A673 (cell line): ENCODE results near the gene HIPK3. TPM values are rescaled to one million over a fixed set of nuclear protein-coding genes. Genes with fewer than 3 reads are reported as not detected.

Experiments used
- BruUV-seq: library from RNA; stranded (reverse); fragments of 400-500 nt; replicated peaks from 2 replicates; lab custom pipeline; 2021; lab: Mats Ljungman, UMichigan
- CTCF ChIA-PET: fragments of 300-600 bp; sonication (Branson Sonifier 250); formaldehyde crosslinking; loops from one replicate; lab custom pipeline; 2022; ENCODE audit warnings: antibody characterized with exemption; lab: Charles Lee
- POLR2A ChIA-PET: fragments of 300-600 bp; sonication (Branson Sonifier 250); formaldehyde crosslinking; loops from one replicate; lab custom pipeline; 2022; ENCODE audit warnings: antibody characterized with exemption; ENCODE audit not compliant: low non-redundant PET; lab: Charles Lee
- DNase-seq: peaks from one replicate; pipeline ENCODE4 v3.0.0-alpha.2; 2015; ENCODE audit warnings: low spot score
- H3K27ac ChIP-seq: fragments of 200-600 bp; sonication (generic); 2 replicates; pipeline ENCODE4 v1.5.1; 2016; ENCODE audit warnings: mixed run types, low read depth, mild to moderate bottlenecking, mixed read lengths, antibody characterized with exemption, low read length; ENCODE audit not compliant: poor library complexity, severe bottlenecking
- H3K27me3 ChIP-seq: fragments of 200-600 bp; sonication (generic); replicated peaks from 2 replicates; pipeline ENCODE4 v1.6.1; 2017; ENCODE audit warnings: mixed run types, low read depth, mild to moderate bottlenecking, mixed read lengths, antibody characterized with exemption, low read length; ENCODE audit not compliant: insufficient read depth, poor library complexity
- H3K36me3 ChIP-seq: fragments of 200-600 bp; sonication (generic); 2 replicates; pipeline ENCODE4 v1.6.1; 2016; ENCODE audit warnings: mixed run types, mild to moderate bottlenecking, mixed read lengths, antibody characterized with exemption, low read length; ENCODE audit not compliant: insufficient read depth, poor library complexity, severe bottlenecking
- H3K4me1 ChIP-seq: fragments of 200-600 bp; sonication (generic); 2 replicates; pipeline ENCODE4 v1.6.1; 2017; ENCODE audit warnings: mixed run types, mild to moderate bottlenecking, mixed read lengths, antibody characterized with exemption, low read length; ENCODE audit not compliant: insufficient read depth, poor library complexity, severe bottlenecking
- H3K4me3 ChIP-seq: fragments of 200-600 bp; sonication (generic); 2 replicates; pipeline ENCODE4 v1.5.1; 2016; ENCODE audit warnings: low read depth, mixed run types, mild to moderate bottlenecking, mixed read lengths, low read length; ENCODE audit not compliant: poor library complexity, severe bottlenecking
- H3K9me3 ChIP-seq: fragments of 200-600 bp; sonication (generic); 2 replicates; pipeline ENCODE4 v1.6.1; 2016; ENCODE audit warnings: mixed run types, low read depth, mild to moderate bottlenecking, mixed read lengths, antibody characterized with exemption, low read length; ENCODE audit not compliant: poor library complexity, severe bottlenecking
- EZH2 ChIP-seq: fragments of 200-600 bp; sonication (generic); IDR thresholded peaks from 2 replicates; pipeline ENCODE4 v1.6.1; 2017; ENCODE audit warnings: borderline replicate concordance, low read depth, mild to moderate bottlenecking, mixed read lengths, antibody characterized with exemption, low read length; ENCODE audit not compliant: poor library complexity, severe bottlenecking
- intact Hi-C: fragments of 100-400 bp; cut with micrococcal nuclease; formaldehyde crosslinking; loops from one replicate; pipeline ENCODE4 v1.10.0; 2022; ENCODE audit not compliant: unreplicated experiment
- total RNA-seq: library from RNA; stranded (reverse); gene quantifications from 2 replicates; pipeline ENCODE4 v1.2.3, GENCODE V29; 2021
- TF ChIP-seq, protein P1 (sequence below): fragments of 300-800, 200-600 bp; sonication (generic); conservative IDR thresholded peaks from 2 replicates; pipeline ENCODE4 v1.5.1; 2017; ENCODE audit warnings: low read depth, mild to moderate bottlenecking, antibody characterized with exemption, low read length, moderate library complexity, mixed read lengths

Gene HIPK3
- total RNA-seq, 1 experiment from 2014 or later: 86.7 TPM

DNA sequence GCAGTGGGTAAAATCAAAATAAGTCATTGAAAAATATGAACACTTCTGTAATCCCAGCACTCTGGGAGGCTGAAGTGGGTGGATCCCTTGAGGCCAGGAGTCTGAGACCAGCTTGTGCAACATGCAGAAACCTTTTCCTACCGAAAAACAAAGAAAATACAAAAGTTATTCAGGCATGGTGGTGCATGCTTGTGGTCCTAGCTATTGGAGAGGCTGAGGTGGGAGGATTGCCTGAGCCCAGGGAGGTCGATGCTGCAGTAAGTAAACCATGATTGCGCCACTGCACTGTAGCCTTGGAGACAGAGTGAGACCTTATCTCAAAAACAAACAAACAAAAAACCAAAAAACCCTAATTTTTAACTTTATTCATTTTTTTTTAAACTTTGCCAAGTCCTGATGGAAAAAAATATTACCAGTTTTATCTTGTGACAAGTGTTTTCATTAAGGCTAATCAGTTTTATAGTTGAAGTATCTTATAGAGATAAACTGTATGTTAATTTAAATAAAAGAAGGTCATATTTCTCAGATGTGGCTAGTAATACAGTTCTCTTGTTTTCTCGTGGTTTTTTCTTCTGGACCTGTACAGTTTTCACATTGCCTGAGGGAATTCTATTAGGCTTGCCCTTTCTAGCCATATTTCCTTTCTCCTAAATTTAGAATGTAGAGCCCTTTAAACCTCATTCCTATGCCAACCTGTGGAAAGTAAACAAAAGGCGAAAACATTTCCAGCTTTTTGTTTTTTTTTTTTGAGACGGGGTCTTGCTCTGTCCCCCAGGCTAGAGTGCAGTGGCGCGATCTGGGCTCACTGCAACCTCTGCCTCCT, 9.4 kb downstream of the HIPK3 start:
- H3K27me3 ChIP-seq: no peaks in the 10 kb centered on the region
- BruUV-seq: no TSS peak
- H3K9me3 ChIP-seq: no peaks in the 10 kb centered on the region
- ChIA-PET CTCF (no interaction called here), POLR2A (no interaction called here)
- intact Hi-C loops: no loop called here
- H3K4me1 ChIP-seq: peaks cover 28% of the 10 kb centered on the region
- no peak overlapping the region for H3K4me3 ChIP-seq
- no peaks in the 10 kb centered on the region for H3K36me3 ChIP-seq
- TF ChIP-seq EZH2: no peak
- TF ChIP-seq, protein P1, sequence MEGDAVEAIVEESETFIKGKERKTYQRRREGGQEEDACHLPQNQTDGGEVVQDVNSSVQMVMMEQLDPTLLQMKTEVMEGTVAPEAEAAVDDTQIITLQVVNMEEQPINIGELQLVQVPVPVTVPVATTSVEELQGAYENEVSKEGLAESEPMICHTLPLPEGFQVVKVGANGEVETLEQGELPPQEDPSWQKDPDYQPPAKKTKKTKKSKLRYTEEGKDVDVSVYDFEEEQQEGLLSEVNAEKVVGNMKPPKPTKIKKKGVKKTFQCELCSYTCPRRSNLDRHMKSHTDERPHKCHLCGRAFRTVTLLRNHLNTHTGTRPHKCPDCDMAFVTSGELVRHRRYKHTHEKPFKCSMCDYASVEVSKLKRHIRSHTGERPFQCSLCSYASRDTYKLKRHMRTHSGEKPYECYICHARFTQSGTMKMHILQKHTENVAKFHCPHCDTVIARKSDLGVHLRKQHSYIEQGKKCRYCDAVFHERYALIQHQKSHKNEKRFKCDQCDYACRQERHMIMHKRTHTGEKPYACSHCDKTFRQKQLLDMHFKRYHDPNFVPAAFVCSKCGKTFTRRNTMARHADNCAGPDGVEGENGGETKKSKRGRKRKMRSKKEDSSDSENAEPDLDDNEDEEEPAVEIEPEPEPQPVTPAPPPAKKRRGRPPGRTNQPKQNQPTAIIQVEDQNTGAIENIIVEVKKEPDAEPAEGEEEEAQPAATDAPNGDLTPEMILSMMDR: no peak
- peak; percentile 50 for DNase-seq
- H3K27ac ChIP-seq: no peak overlapping the region

DNA sequence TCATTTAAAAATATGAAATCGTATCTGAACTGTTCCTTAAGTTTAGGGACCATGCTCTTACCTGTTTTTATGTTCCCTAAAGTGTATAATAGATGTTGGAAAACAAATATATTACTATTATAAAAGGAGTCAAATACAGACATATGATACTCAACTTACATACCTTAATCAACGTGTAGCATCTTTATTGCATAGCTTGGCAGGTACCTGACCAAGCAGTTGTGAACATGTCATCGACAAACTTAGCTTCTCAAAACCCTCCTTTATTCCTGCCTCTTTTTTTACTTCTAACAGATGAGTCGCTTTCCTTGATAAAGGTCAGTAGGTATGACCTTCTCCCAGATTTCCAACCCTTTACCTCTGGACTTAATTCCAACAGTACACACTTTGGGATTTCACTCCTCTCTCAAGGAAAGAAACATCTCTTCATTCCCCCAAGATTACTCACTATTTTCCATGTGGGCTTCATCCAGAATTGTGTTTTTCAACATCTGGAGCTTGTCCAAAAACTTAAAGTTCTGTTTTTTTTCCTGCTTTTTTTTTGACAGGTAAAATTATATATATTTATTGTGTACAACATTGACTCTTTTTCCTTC, 11.9 kb downstream of the HIPK3 start:
- ChIA-PET CTCF (no interaction called here), POLR2A (no interaction called here)
- no peak for TF ChIP-seq EZH2
- TF ChIP-seq, protein P1: no peak
- Histone ChIP-seq H3K27ac (no peak overlapping the region), H3K4me3 (no peak overlapping the region), H3K36me3 (no peaks in the 10 kb centered on the region), H3K4me1 (peaks cover 10% of the 10 kb centered on the region), H3K27me3 (no peaks in the 10 kb centered on the region), H3K9me3 (no peaks in the 10 kb centered on the region)
- DNase-seq: no peak
- intact Hi-C loops: no loop called here
- no TSS peak for BruUV-seq

DNA sequence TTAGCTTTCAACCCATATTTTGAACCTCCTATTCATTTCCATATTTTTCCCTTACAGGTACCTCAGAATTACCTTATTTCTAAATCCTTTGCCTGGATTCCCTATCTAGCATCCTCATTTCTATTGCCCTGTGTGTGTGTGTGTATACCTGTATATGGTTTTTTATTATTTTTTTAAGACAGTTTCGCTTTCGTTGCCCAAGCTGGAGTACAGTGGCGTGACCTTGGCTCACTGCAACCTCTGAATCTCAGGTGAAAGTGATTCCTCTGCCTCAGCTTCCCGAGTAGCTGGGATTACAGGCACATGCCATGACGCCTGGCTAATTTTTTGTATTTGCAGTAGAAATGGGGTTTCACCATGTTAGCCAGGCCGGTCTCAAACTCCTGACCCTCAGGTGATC, 12.6 kb downstream of the HIPK3 start:
- CTCF ChIA-PET: no interaction called here
- BruUV-seq: no TSS peak
- TF ChIP-seq, protein P1: no peak
- no peak for TF ChIP-seq EZH2
- H3K4me3 ChIP-seq: no peak overlapping the region
- no peaks in the 10 kb centered on the region for H3K27me3 ChIP-seq
- no peak overlapping the region for H3K27ac ChIP-seq
- H3K4me1 ChIP-seq: peaks cover 12% of the 10 kb centered on the region
- H3K36me3 ChIP-seq: no peaks in the 10 kb centered on the region
- POLR2A ChIA-PET: no interaction called here
- intact Hi-C loops: no loop called here
- no peak for DNase-seq
- H3K9me3 ChIP-seq: no peaks in the 10 kb centered on the region
